ENCODE results near the gene SLC1A7.
"Not testable (repeated sequence)": the region's sequence is repeated elsewhere in the genome, so short reads cannot be mapped to it uniquely, and the experiment has no call there.

The SLC1A7 gene

GRCh38 chr1:53142226-53142853 is at the start of gene SLC1A7:
Gene SLC1A7 (minus strand): TSS chr1:53142638. CDS start chr1:53142449, 189 bp downstream.
- no peak for DNase-seq

- DNase-seq: no peak
Observed at GRCh38 chr1:53190210-53190611, 47.8 kb upstream of the SLC1A7 start.

- DNase-seq: no peak
Observed at GRCh38 chr1:53189061-53189460, 46.6 kb upstream of the SLC1A7 start.

- no peak for DNase-seq
Observed at GRCh38 chr1:53188099-53188498, 45.7 kb upstream of the SLC1A7 start.

GRCh38 chr1:53187401-53187800 is 45.0 kb upstream of the SLC1A7 start:
- no peak for DNase-seq

- no peak for DNase-seq
Observed at GRCh38 chr1:53186533-53186932, 44.1 kb upstream of the SLC1A7 start.

- not testable (repeated sequence) for DNase-seq
Observed at GRCh38 chr1:53185955-53186297, 43.5 kb upstream of the SLC1A7 start.

GRCh38 chr1:53183095-53183990 is 40.9 kb upstream of the SLC1A7 start:
- no peak for DNase-seq

GRCh38 chr1:53182716-53183094 is 40.3 kb upstream of the SLC1A7 start:
- DNase-seq: no peak

- DNase-seq: peak; percentile 94
Observed at GRCh38 chr1:53182111-53182593, 39.7 kb upstream of the SLC1A7 start.

GRCh38 chr1:53180951-53181350 is 38.5 kb upstream of the SLC1A7 start:
- no peak for DNase-seq

GRCh38 chr1:53180226-53180625 is 37.8 kb upstream of the SLC1A7 start:
- no peak for DNase-seq

- DNase-seq: peak; percentile 95
Observed at GRCh38 chr1:53176452-53177208, 34.2 kb upstream of the SLC1A7 start.

- DNase-seq: peak; percentile 69
Observed at GRCh38 chr1:53174971-53175913, 32.8 kb upstream of the SLC1A7 start.

- DNase-seq: peak; percentile 97
Observed at GRCh38 chr1:53172426-53173128, 30.1 kb upstream of the SLC1A7 start.

- no peak for DNase-seq
Observed at GRCh38 chr1:53166912-53167311, 24.5 kb upstream of the SLC1A7 start.

GRCh38 chr1:53166366-53166765 is 23.9 kb upstream of the SLC1A7 start:
- DNase-seq: no peak

- DNase-seq: no peak
Observed at GRCh38 chr1:53165408-53165961, 23.0 kb upstream of the SLC1A7 start.

GRCh38 chr1:53163291-53163768 is 20.9 kb upstream of the SLC1A7 start:
- DNase-seq: no peak

- DNase-seq: no peak
Observed at GRCh38 chr1:53162621-53163020, 20.2 kb upstream of the SLC1A7 start.

- no peak for DNase-seq
Observed at GRCh38 chr1:53160924-53161378, 18.5 kb upstream of the SLC1A7 start.
